MCF 10A (cell line): ENCODE results near the gene LAD1. TPM values are rescaled to one million over a fixed set of nuclear protein-coding genes. Genes with fewer than 3 reads are reported as not detected.
A peak's percentile ranks its signal among the peaks of the same experiment; 100 is the strongest.

ENCODE experiments used
- BruUV-seq: library from RNA; stranded (reverse); fragments of 400-500 nt; replicated peaks from 2 replicates; lab custom pipeline; 2021; lab: Mats Ljungman, UMichigan
- CTCF ChIA-PET: fragments of 300-600 bp; sonication (Branson Sonifier 250); formaldehyde crosslinking; extraction: SDS; loops from one replicate; lab custom pipeline; 2021; ENCODE audit warnings: antibody characterized with exemption, inconsistent platforms; lab: Yijun Ruan, JAX
- POLR2A ChIA-PET: fragments of 300-600, 350-650 bp; sonication (Branson Sonifier 250); formaldehyde crosslinking; extraction: SDS; loops from one replicate; lab custom pipeline; 2020; ENCODE audit warnings: antibody characterized with exemption, inconsistent platforms; lab: Yijun Ruan, JAX
- DNase-seq: peaks from one replicate; pipeline ENCODE4 v3.0.0-alpha.2; 2018; ENCODE audit not compliant: unreplicated experiment
- H3K27ac Mint-ChIP-seq: one replicate; pipeline ENCODE4 v1.8.0; 2022; ENCODE audit warnings: mild to moderate bottlenecking, low read depth, mixed read lengths; ENCODE audit not compliant: unreplicated experiment
- H3K27me3 Mint-ChIP-seq: one replicate; pipeline ENCODE4 v1.8.0; 2022; ENCODE audit warnings: mixed read lengths; ENCODE audit not compliant: insufficient read depth, unreplicated experiment
- H3K36me3 Mint-ChIP-seq: one replicate; pipeline ENCODE4 v1.8.0; 2022; ENCODE audit warnings: mild to moderate bottlenecking, moderate library complexity, mixed read lengths; ENCODE audit not compliant: insufficient read depth, unreplicated experiment
- H3K4me1 Mint-ChIP-seq: one replicate; pipeline ENCODE4 v1.8.0; 2022; ENCODE audit warnings: mixed read lengths; ENCODE audit not compliant: insufficient read depth, unreplicated experiment
- H3K4me3 Mint-ChIP-seq: one replicate; pipeline ENCODE4 v1.8.0; 2022; ENCODE audit warnings: mild to moderate bottlenecking, moderate library complexity, mixed read lengths; ENCODE audit not compliant: unreplicated experiment
- H3K9me3 Mint-ChIP-seq: one replicate; pipeline ENCODE4 v1.8.0; 2022; ENCODE audit warnings: mixed read lengths; ENCODE audit not compliant: unreplicated experiment
- intact Hi-C: fragments of 100-400 bp; cut with micrococcal nuclease; formaldehyde crosslinking; loops from 2 replicates; pipeline ENCODE4 v1.14.1; 2022
- total RNA-seq: library from RNA; stranded (reverse); gene quantifications from 2 replicates; pipeline ENCODE4 v1.2.3, GENCODE V29; 2022
- TF ChIP-seq, protein P1 (sequence below): fragments of 200-600 bp; IDR thresholded peaks from one replicate; pipeline ENCODE4 v1.8.0; 2022; ENCODE audit warnings: antibody characterized with exemption, mild to moderate bottlenecking; ENCODE audit not compliant: unreplicated experiment

The LAD1 gene
- total RNA-seq, 1 experiment from 2014 or later: 40.9 TPM

DNA sequence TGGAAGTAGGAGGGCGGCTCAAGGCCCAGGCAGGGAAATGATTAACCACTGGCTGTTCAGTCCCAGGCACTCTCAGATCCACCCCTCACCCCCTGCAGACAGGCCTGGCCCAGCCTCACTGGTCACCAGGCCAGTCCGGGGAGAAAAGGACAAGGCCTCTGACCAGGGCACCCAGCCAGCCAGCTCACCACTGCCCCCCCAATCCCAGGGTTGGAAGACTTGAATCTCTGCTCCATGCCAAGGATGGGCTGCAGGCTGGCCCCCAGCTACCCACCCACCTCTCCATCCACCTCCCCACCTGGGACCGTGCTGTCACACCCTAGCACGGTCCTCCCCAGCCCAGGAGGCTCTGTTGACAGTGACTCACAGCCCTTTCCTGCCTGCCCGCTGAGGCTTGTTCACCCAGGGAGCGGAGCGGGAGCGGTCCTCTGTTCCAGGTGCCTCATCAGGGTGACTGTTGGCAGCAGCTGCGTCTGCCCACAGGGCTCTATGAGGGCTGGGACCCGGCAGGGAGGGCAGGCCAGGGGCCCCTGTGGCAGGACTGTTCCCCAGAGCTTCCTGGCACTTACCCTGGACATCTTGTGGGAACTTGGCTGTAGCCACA lies 2.2 kb downstream of the LAD1 start:
- TF ChIP-seq, protein P1, sequence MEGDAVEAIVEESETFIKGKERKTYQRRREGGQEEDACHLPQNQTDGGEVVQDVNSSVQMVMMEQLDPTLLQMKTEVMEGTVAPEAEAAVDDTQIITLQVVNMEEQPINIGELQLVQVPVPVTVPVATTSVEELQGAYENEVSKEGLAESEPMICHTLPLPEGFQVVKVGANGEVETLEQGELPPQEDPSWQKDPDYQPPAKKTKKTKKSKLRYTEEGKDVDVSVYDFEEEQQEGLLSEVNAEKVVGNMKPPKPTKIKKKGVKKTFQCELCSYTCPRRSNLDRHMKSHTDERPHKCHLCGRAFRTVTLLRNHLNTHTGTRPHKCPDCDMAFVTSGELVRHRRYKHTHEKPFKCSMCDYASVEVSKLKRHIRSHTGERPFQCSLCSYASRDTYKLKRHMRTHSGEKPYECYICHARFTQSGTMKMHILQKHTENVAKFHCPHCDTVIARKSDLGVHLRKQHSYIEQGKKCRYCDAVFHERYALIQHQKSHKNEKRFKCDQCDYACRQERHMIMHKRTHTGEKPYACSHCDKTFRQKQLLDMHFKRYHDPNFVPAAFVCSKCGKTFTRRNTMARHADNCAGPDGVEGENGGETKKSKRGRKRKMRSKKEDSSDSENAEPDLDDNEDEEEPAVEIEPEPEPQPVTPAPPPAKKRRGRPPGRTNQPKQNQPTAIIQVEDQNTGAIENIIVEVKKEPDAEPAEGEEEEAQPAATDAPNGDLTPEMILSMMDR: no peak
- peak; percentile 95 for DNase-seq
- ChIA-PET POLR2A (interaction anchor here (0.6 to 2.7 kb wide), 31 partner anchors 8 to 433 kb away, joined by 3 to 15 read pairs (median 4); partner anchors contain the start of genes PHLDA3, TMEM9 and TNNT2), CTCF (interaction anchor here (0.6 to 20.0 kb wide), 19 partner anchors 8 to 247 kb away, joined by 3 to 539 read pairs (median 4); partner anchors contain the start of gene PHLDA3)
- no TSS peak for BruUV-seq
- Mint-ChIP-seq H3K9me3 (no peaks in the 10 kb centered on the region), H3K4me3 (peak overlapping the region; percentile 66), H3K27ac (peak overlapping the region; percentile 1), H3K36me3 (peaks cover 4% of the 10 kb centered on the region), H3K27me3 (no peaks in the 10 kb centered on the region), H3K4me1 (peaks cover 24% of the 10 kb centered on the region)
- intact Hi-C loops: no loop called here

DNA sequence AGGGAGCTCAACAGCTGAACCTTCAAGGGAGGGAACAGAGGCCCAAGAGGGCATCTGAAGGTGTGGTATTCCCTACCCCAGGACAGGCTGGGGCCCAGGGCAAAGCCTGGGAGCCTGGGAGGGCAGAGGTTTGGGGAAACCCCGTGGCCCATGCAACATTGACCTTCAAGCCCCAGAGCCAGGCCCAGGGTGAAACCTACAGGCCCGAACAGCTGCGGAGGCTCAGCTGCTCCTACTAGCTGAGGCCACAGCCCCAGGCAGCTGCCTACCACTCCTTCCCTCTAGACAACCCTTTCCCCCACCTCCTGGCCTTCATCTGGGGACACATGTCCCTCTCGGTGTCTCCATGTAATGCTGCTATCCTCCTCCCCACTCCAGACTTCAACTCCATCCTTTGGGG lies 3.2 kb downstream of the LAD1 start:
- no peaks in the 10 kb centered on the region for H3K9me3 Mint-ChIP-seq
- no TSS peak for BruUV-seq
- intact Hi-C loops: no loop called here
- no peak overlapping the region for H3K27ac Mint-ChIP-seq
- H3K4me3 Mint-ChIP-seq: no peak overlapping the region
- H3K36me3 Mint-ChIP-seq: peaks cover 5% of the 10 kb centered on the region
- POLR2A ChIA-PET: interaction anchor here (1.2 to 2.7 kb wide), 7 partner anchors 10 to 242 kb away, joined by 4 to 12 read pairs (median 6); partner anchors contain the start of gene TMEM9
- peaks cover 24% of the 10 kb centered on the region for H3K4me1 Mint-ChIP-seq
- no peaks in the 10 kb centered on the region for H3K27me3 Mint-ChIP-seq
- CTCF ChIA-PET: interaction anchor here (0.6 to 20.0 kb wide), 9 partner anchors 11 to 421 kb away, joined by 4 to 539 read pairs (median 14); no protein-coding TSS in a partner anchor
- no peak for DNase-seq
- TF ChIP-seq, protein P1: no peak

DNA sequence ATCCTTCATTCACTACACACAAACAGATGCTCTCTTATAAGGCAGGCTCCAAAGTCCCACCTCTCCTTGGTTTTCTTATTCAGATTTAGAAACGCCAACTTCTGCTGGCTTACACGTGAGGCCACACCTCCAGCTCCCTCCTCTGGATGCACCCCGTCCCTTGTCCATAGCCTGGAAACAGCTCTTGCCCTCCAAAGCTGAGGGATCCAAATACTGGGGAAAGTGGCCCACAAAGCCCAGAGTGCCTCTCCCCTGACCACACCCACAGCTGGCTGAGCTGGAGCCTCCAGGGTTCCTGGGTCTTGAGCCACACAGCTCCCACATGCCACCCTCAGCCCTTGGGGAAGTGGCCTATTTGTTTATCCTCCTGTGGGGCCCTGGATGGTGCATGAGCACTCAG lies 4.5 kb downstream of the LAD1 start:
- Mint-ChIP-seq H3K4me1 (peaks cover 24% of the 10 kb centered on the region), H3K36me3 (peaks cover 5% of the 10 kb centered on the region), H3K27ac (no peak overlapping the region), H3K9me3 (no peaks in the 10 kb centered on the region), H3K27me3 (no peaks in the 10 kb centered on the region), H3K4me3 (no peak overlapping the region)
- no peak for DNase-seq
- POLR2A ChIA-PET: interaction anchor here (0.7 to 1.7 kb wide), 5 partner anchors 9 to 99 kb away, joined by 3 to 4 read pairs (median 4); partner anchors contain the start of gene TNNI1
- BruUV-seq: no TSS peak
- CTCF ChIA-PET: interaction anchor here (0.5 to 20.0 kb wide), 13 partner anchors 10 to 456 kb away, joined by 3 to 539 read pairs (median 13); partner anchors contain the start of gene PHLDA3
- TF ChIP-seq, protein P1: no peak
- intact Hi-C loops: no loop called here

DNA sequence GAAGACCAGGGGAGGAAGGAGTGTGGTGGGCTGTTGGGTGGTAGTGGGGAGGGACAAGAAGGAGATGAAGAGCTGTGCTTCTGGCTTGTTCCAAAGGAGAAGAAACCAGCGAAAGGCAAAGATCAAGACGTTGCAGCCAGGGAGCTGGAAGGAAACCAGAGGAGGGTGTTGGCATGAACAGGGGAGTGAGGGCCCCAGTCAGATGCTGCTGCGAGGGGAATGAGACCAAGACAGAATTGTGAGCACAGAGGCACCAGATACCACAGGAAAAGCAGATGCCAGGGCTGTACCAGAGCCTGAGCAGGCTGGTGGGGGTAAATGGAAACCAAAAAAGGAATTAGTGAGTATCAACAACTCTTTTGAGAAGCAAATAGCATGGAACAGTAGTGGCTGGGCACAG lies 6.0 kb downstream of the LAD1 start:
- H3K4me3 Mint-ChIP-seq: no peak overlapping the region
- DNase-seq: no peak
- H3K27me3 Mint-ChIP-seq: no peaks in the 10 kb centered on the region
- ChIA-PET POLR2A (interaction anchor here (0.6 to 0.7 kb wide), 2 partner anchors 43 to 130 kb away, joined by 3 read pairs; no protein-coding TSS in a partner anchor), CTCF (interaction anchor here (0.6 to 20.0 kb wide), 14 partner anchors 8 to 741 kb away, joined by 3 to 539 read pairs (median 5); partner anchors contain the start of gene RNPEP)
- peaks cover 7% of the 10 kb centered on the region for H3K36me3 Mint-ChIP-seq
- no peak overlapping the region for H3K27ac Mint-ChIP-seq
- H3K4me1 Mint-ChIP-seq: peaks cover 20% of the 10 kb centered on the region
- BruUV-seq: no TSS peak
- intact Hi-C loops: no loop called here
- TF ChIP-seq, protein P1: no peak
- no peaks in the 10 kb centered on the region for H3K9me3 Mint-ChIP-seq
